Measurements from ENCODE around the gene CPA1.

The CPA1 gene

DNA sequence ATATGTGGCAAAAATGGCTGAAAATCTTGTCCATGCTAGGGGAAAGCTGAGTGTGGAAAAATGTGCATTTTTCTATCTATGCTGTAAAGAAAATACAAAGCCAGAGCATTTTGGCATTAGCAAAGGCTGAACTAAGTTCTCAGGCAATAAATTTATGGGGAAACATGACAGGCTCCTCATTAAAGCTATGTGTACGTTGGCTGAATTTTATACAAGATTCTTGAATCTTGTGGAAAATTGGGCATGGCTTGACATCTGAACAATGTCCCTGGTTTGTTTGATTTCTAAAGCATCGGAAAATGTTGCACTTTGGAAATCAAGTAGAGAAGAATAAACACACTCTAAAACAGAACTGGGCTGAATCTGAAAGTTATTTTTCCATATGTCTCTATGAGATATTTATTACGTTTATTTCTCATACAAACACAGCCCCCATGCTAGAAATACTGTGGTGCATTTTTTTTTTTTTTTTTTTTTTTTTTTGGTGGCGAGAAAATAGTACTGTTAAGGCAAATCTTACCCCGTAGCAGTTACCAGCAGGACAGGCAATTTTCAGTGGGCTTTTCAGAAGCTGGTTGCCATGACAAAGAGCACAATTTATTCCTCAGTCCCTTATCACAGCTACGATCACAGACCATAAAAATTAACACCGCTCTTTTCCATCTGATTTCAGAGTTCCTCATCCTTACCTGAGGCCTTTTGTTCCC lies 16.9 kb downstream of the CPA1 start:
- no peak for DNase-seq

DNA sequence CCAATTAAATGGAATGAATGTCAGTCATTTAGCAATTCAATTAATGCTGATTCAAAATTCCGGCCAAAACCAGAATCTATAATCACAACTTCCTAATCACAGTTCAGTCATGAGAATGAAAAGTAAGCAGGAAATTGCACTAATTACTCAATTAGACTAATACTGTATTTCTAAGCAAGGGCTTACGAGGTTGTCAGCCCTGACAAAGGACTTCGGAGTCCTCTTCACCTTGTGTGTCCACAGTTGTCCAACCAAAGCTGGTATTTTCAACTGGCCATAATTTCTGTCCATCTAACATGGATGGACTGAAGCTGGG lies 17.4 kb downstream of the CPA1 start:
- DNase-seq, result no peak

DNA sequence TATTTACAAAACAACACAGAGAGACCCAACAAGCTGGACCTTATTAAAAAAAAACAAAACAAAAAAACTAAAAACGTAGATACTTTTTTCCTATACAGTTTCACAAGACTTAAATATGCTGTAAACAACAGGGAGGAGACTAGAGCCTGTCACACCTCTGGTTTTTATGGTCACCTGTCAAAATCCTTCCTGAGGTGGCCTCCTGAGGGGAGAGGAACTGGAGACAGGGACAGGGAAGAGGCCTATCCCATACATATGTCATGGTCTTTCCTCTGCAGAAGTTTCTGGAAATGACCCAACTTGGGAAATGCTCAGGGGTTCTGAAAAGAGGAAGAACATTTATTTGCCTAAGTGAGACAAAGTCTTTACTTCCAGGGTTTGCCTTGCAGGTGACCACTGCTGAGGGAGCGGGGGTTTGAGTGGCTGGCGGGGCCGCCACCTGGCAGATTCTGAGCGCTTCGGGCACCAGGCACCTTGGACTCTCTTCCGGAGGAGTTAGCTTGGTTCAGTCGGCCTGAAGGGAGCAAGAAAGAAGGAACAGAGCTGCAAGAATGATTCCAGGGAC lies 18.3 kb downstream of the CPA1 start:
- DNase-seq, result peak in 1 of 2 experiments; percentile 13

- no peak for DNase-seq
Observed at GRCh38 chr7:130400120-130400572, 19.9 kb downstream of the CPA1 start.

DNA sequence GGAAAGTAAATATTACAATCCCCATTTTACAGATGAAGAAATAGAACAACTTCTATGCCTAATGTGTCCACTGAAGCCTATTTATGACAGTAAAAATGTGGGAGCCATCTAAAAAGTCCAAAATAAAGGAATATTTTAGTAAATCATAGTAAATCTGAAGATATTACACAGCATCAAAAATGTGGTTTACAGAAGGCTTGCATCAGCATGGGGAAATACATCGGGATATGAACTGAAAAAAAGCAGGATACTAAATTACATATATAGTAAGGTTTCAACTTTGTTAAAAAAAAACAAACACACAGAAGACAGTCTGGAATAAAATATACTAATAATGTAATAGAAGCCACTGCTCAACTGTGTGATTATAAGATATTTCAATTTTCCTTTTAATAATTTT lies 20.8 kb downstream of the CPA1 start:
- DNase-seq, result no peak

GRCh38 chr7:130401578-130401977 lies 21.3 kb downstream of the CPA1 start:
- DNase-seq, result no peak

- DNase-seq, result no peak
Observed at GRCh38 chr7:130405003-130405402, 24.7 kb downstream of the CPA1 start.

DNA sequence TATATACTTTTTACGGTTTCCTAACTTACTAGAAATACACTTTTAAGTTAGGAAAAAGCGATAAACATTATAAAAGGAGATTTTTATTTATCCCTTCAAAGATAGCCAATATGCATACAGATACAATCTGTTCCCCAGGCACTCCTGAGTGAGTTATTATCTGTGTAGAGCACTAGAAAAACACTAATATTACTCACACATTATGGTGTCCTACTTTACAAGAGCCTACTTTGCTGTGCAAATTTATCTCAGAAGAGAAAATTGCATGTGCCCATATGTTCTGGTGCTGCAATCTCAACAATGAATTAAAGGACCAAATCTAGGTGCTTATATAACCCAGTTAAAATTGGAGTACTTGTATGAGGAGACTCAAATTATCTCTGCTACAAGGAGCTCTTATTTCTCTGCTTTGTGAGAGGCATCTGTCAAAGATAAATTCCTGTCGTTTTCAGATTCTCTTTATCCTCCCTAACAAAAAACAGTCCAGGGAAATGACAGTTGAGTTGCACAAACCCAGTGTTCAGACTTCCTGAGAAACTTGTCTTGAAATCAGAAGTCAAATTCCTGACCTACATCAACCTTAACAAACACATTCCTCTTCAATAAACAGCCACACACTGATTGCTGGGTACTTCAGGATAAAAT lies 28.9 kb downstream of the CPA1 start:
- DNase-seq, result peak; percentile 12 to 16

GRCh38 chr7:130409712-130410072 lies 29.4 kb downstream of the CPA1 start:
- no peak for DNase-seq

GRCh38 chr7:130410868-130411541 lies 30.7 kb downstream of the CPA1 start:
- DNase-seq, result no peak

DNA sequence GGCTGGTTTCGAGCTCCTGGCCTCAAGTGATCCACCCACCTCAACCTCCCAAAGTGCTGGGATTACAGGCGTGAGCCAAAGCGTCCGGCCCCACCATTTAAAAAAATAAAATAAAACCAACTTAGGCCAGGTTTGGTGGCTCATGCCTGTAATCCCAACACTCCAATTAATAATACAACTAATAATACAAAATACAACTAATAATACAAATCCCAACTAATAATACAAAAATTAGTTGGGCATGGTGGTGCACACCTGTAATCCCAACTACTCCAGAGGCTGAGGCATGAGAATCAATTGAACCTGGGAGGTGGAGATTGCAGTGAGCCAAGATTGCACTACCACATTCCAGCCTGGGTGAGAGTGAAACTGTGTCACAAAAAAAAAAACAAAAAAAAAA lies 32.9 kb downstream of the CPA1 start:
- no peak for DNase-seq

GRCh38 chr7:130415006-130415405 lies 34.7 kb downstream of the CPA1 start:
- peak; percentile 16 to 46 for DNase-seq

DNA sequence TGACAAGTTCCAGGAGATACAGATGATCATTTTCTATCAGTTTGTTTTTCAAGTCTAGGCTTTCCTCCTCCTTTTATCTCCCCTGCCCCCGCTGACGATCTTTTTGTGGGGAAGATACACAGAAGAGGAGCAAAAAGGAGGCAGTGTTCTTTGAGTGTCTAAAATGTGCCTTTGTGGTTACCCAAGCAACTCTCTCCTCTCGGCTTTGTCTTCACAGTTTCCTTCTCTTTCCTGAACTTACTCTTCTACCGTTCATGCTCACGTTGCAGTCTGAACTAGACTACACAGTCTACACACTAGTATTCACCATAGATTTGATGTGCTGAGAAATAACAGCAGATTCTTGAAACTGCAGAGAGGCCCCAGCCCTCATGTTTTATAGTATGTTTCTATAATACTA lies 36.9 kb downstream of the CPA1 start:
- peak; percentile 55 to 76 for DNase-seq

- no peak for DNase-seq
Observed at GRCh38 chr7:130418306-130418705, 38.0 kb downstream of the CPA1 start.

GRCh38 chr7:130419658-130420057 lies 39.4 kb downstream of the CPA1 start:
- no peak for DNase-seq

DNA sequence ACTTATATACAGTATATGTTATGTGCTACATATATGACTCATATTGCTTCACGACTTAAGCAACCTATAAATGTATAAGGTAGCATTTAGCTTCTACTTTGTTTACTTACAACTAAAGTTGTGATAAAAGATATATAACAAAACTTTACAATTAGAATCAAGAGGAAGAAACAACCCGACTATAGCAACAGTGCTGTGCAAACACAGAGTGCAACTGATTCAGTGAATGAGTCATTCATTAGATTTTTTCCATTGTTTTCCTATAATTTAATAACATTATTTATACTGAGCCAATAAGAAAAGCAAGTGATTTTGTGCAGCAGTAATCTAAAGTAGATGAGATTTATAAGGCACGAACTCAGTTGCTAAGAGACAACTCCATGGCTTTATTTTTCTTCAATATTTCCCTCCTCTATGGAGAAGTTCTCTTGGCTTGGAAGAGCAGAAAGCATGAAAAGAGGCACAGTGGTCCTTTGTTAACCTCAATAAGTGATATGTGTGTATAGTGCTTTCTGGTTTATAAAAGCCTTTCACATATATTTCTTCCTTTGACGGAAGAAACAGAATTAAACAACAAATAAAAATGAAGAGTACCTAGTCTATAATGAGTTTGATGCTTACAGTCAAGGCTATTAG lies 40.8 kb downstream of the CPA1 start:
- no peak for DNase-seq

DNA sequence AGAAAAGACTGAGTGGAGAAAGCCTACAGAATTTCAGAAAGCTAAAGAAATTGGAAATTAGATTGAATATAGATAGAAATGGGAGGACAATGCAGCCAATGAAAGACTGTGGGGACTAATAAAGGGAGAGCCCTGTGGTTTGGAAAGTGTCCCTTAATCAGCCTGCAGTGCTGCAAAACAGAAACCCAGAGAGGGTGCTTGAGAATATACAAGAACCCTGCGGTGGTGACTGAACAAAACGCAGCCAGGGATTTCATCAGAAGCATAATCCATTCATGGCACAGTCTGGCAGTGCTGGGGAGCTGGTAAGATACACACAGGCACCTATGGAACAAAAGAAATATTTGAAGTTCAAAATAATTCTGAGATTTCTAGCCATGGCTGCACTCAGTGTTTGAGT lies 41.4 kb downstream of the CPA1 start:
- peak; percentile 12 to 31 for DNase-seq

GRCh38 chr7:130423501-130424037 lies 43.3 kb downstream of the CPA1 start:
- no peak for DNase-seq

DNA sequence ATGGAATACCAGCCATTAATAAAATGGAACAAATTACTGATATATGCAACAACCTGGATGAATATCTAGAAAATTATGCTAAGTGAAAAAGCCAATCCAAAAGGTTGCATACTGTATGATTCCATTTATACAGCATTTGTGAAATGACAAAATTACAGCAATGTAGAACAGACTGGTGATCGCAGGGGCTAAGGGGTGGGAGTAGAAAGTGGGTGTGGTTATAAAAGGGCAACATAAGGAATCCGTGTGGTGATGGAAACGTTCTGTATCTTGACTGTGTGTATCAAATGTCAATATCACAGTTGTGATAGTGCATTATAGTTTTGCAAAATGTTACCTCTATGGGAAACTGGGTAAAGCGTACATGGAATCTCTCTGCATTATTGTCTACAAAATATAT lies 45.5 kb downstream of the CPA1 start:
- DNase-seq, result no peak

- peak; percentile 76 to 84 for DNase-seq
Observed at GRCh38 chr7:130426564-130426963, 46.3 kb downstream of the CPA1 start.

- no peak for DNase-seq
Observed at GRCh38 chr7:130429019-130429418, 48.7 kb downstream of the CPA1 start.

DNA sequence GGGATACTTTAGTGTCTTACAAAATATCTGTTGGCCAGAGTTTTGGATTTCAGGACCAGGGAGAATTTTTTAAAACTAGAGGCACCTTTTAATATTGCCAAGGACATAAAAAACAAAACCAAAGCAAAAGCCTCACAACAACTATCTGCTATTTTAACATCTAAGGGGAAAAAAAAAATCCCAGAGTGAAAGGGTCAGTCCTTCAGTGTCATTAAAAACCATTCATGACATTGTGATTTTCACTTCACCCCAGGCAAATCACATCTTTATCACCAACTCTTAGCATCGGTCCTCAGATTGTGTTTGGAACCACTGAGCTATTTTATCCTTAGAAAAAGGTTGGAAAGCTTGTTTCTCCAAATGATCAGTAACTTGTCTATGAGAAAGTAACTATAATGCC lies 49.8 kb downstream of the CPA1 start:
- no peak for DNase-seq
